BLaER1 treated with 17β-estradiol and CSF1 and Interleukin-3, amounts not matched to agents 10 nM and 100 nM (cell line): ENCODE results near the gene ZBTB21.
A peak's percentile ranks its signal among the peaks of the same experiment; 100 is the strongest.
"Not testable (repeated sequence)": the region's sequence is repeated elsewhere in the genome, so short reads cannot be mapped to it uniquely, and the experiment has no call there.

Experiments
- H3K27ac ChIP-seq, 11 experiments: shearing (Covaris generic); formaldehyde crosslinking; 2 replicates each; pipeline ENCODE4 v1.8.1; 2022
- H3K27me3 ChIP-seq, 11 experiments: shearing (Covaris generic); formaldehyde crosslinking; 2 replicates each; pipeline ENCODE4 v1.8.1; 2022
- H3K36me3 ChIP-seq, 11 experiments: shearing (Covaris generic); formaldehyde crosslinking; 2 replicates each; pipeline ENCODE4 v1.8.1; 2022
- H3K4me1 ChIP-seq, 10 experiments: shearing (Covaris generic); formaldehyde crosslinking; 2 replicates each; pipeline ENCODE4 v1.8.1; 2022
- H3K4me2 ChIP-seq, 11 experiments: shearing (Covaris generic); formaldehyde crosslinking; 2 replicates each; pipeline ENCODE4 v1.8.1; 2022
- H3K4me3 ChIP-seq, 10 experiments: shearing (Covaris generic); formaldehyde crosslinking; 2 replicates each; pipeline ENCODE4 v1.8.1; 2022
- H3K9ac ChIP-seq, 11 experiments: shearing (Covaris generic); formaldehyde crosslinking; 2 replicates each; pipeline ENCODE4 v1.8.1; 2022
- H3K9me3 ChIP-seq, 11 experiments: shearing (Covaris generic); formaldehyde crosslinking; replicated peaks in 1 of 11; 2 replicates each; pipeline ENCODE4 v1.8.1; 2022
- H4K20me1 ChIP-seq, 11 experiments: shearing (Covaris generic); formaldehyde crosslinking; 2 replicates each; pipeline ENCODE4 v1.8.1; 2022
- Cebpa-rat ChIP-seq, 11 experiments: shearing (Covaris generic); IDR thresholded peaks; 2 replicates each; pipeline ENCODE4 v1.8.1; 2022

Gene ZBTB21

GRCh38 chr21:41995577-41995976, 14.6 kb downstream of the ZBTB21 start:
- no peak overlapping the region for H3K9ac ChIP-seq
- TF ChIP-seq Cebpa-rat (IDR thresholded peaks at IDR 0.05), result no peak
- H3K36me3 ChIP-seq, result peaks cover 63 to 87% (median 76%) of the 10 kb centered on the region in 11 experiments
- H4K20me1 ChIP-seq, result no peaks in the 10 kb centered on the region
- no peaks in the 10 kb centered on the region for H3K27me3 ChIP-seq
- no peaks in the 10 kb centered on the region for H3K4me1 ChIP-seq
- H3K9me3 ChIP-seq, result peaks cover 26 to 41% (median 38%) of the 10 kb centered on the region in 11 experiments
- H3K27ac ChIP-seq, result no peak overlapping the region
- H3K4me3 ChIP-seq, result peak overlapping the region in 2 of 10 experiments; percentile 8 to 29; a peak in 3 of 20 replicates
- no peak overlapping the region for H3K4me2 ChIP-seq

- H4K20me1 ChIP-seq, H3K4me1 ChIP-seq, H3K9ac ChIP-seq, H3K27me3 ChIP-seq, H3K27ac ChIP-seq, H3K4me2 ChIP-seq, H3K4me3 ChIP-seq: not testable (repeated sequence)
- H3K9me3 ChIP-seq, result peaks cover 26 to 41% (median 38%) of the 10 kb centered on the region in 11 experiments
- peaks cover 63 to 80% (median 75%) of the 10 kb centered on the region in 11 experiments for H3K36me3 ChIP-seq
Observed at GRCh38 chr21:41994613-41995012, 15.5 kb downstream of the ZBTB21 start.

GRCh38 chr21:41993744-41994143, 16.4 kb downstream of the ZBTB21 start:
- peaks cover 63 to 77% (median 74%) of the 10 kb centered on the region in 11 experiments for H3K36me3 ChIP-seq
- no peaks in the 10 kb centered on the region for H3K4me1 ChIP-seq
- H4K20me1 ChIP-seq, result no peaks in the 10 kb centered on the region
- no peak overlapping the region for H3K27ac ChIP-seq
- H3K27me3 ChIP-seq, result no peaks in the 10 kb centered on the region
- H3K9ac ChIP-seq, result no peak overlapping the region
- TF ChIP-seq Cebpa-rat (IDR thresholded peaks at IDR 0.05), result no peak
- H3K4me2 ChIP-seq, result no peak overlapping the region
- H3K4me3 ChIP-seq, result no peak overlapping the region
- peaks cover 26 to 41% (median 38%) of the 10 kb centered on the region in 11 experiments for H3K9me3 ChIP-seq

- no peaks in the 10 kb centered on the region for H3K27me3 ChIP-seq
- no peak overlapping the region for H3K9ac ChIP-seq
- H3K36me3 ChIP-seq, result peaks cover 59 to 73% (median 69%) of the 10 kb centered on the region in 11 experiments
- no peak for TF ChIP-seq Cebpa-rat (IDR thresholded peaks at IDR 0.05)
- no peak overlapping the region for H3K4me2 ChIP-seq
- H3K4me1 ChIP-seq, result no peaks in the 10 kb centered on the region
- no peak overlapping the region for H3K27ac ChIP-seq
- H3K4me3 ChIP-seq, result no peak overlapping the region
- no peaks in the 10 kb centered on the region for H4K20me1 ChIP-seq
- peaks cover 26 to 33% (median 32%) of the 10 kb centered on the region in 11 experiments for H3K9me3 ChIP-seq
Observed at GRCh38 chr21:41992576-41992975, 17.6 kb downstream of the ZBTB21 start.

GRCh38 chr21:41991659-41992058, 18.5 kb downstream of the ZBTB21 start:
- no peak overlapping the region for H3K4me3 ChIP-seq
- peaks cover 52 to 63% (median 60%) of the 10 kb centered on the region in 11 experiments for H3K36me3 ChIP-seq
- H3K9me3 ChIP-seq, result peaks cover 19 to 24% (median 23%) of the 10 kb centered on the region in 11 experiments
- no peak overlapping the region for H3K9ac ChIP-seq
- H3K4me2 ChIP-seq, result no peak overlapping the region
- no peak for TF ChIP-seq Cebpa-rat (IDR thresholded peaks at IDR 0.05)
- no peaks in the 10 kb centered on the region for H4K20me1 ChIP-seq
- H3K27me3 ChIP-seq, result no peaks in the 10 kb centered on the region
- H3K4me1 ChIP-seq, result no peaks in the 10 kb centered on the region
- H3K27ac ChIP-seq, result no peak overlapping the region

GRCh38 chr21:41989698-41990097, 20.5 kb downstream of the ZBTB21 start:
- H3K9me3 ChIP-seq, result peaks cover 0 to 5% (median 4%) of the 10 kb centered on the region in 11 experiments; a peak in 16 of 22 replicates
- no peak overlapping the region for H3K4me2 ChIP-seq
- H3K4me3 ChIP-seq, result no peak overlapping the region
- H3K4me1 ChIP-seq, result no peaks in the 10 kb centered on the region; a peak in 1 of 20 replicates
- no peak overlapping the region for H3K27ac ChIP-seq
- no peaks in the 10 kb centered on the region for H4K20me1 ChIP-seq
- no peaks in the 10 kb centered on the region for H3K27me3 ChIP-seq
- no peak for TF ChIP-seq Cebpa-rat (IDR thresholded peaks at IDR 0.05)
- no peak overlapping the region for H3K9ac ChIP-seq
- peaks cover 35 to 44% (median 40%) of the 10 kb centered on the region in 11 experiments for H3K36me3 ChIP-seq

GRCh38 chr21:41987310-41987709, 22.9 kb downstream of the ZBTB21 start:
- no peak overlapping the region for H3K9ac ChIP-seq
- no peaks in the 10 kb centered on the region; a peak in 1 of 20 replicates for H3K4me1 ChIP-seq
- H3K4me3 ChIP-seq, result no peak overlapping the region
- H3K27me3 ChIP-seq, result no peaks in the 10 kb centered on the region
- TF ChIP-seq Cebpa-rat (IDR thresholded peaks at IDR 0.05), result no peak
- H3K4me2 ChIP-seq, result no peak overlapping the region
- H3K36me3 ChIP-seq, result peaks cover 16 to 20% (median 17%) of the 10 kb centered on the region in 11 experiments
- H3K9me3 ChIP-seq, result peaks cover 0 to 14% (median 13%) of the 10 kb centered on the region in 11 experiments; a peak in 16 of 22 replicates
- no peak overlapping the region for H3K27ac ChIP-seq
- H4K20me1 ChIP-seq, result no peaks in the 10 kb centered on the region

GRCh38 chr21:41985662-41986416, 24.3 kb downstream of the ZBTB21 start:
- no peaks in the 10 kb centered on the region for H3K27me3 ChIP-seq
- H3K4me1 ChIP-seq, result no peaks in the 10 kb centered on the region; a peak in 1 of 20 replicates
- H3K36me3 ChIP-seq, result peaks cover 2 to 5% (median 2%) of the 10 kb centered on the region in 11 experiments; a peak in 21 of 22 replicates
- H3K27ac ChIP-seq, result no peak overlapping the region
- H4K20me1 ChIP-seq, result no peaks in the 10 kb centered on the region
- no peak overlapping the region for H3K4me2 ChIP-seq
- H3K9me3 ChIP-seq, result peaks cover 0 to 19% (median 14%) of the 10 kb centered on the region in 11 experiments; a peak in 16 of 22 replicates
- TF ChIP-seq Cebpa-rat (IDR thresholded peaks at IDR 0.05), result no peak
- H3K9ac ChIP-seq, result no peak overlapping the region
- H3K4me3 ChIP-seq, result no peak overlapping the region

GRCh38 chr21:41983229-41983628, 26.9 kb downstream of the ZBTB21 start:
- Histone ChIP-seq H3K4me2 (no peak overlapping the region), H3K27ac (no peak overlapping the region), H3K9ac (no peak overlapping the region), H3K4me3 (no peak overlapping the region), H3K4me1 (no peaks in the 10 kb centered on the region; a peak in 1 of 20 replicates), H4K20me1 (no peaks in the 10 kb centered on the region), H3K9me3 (peaks cover 14 to 41% (median 29%) of the 10 kb centered on the region in 11 experiments), H3K36me3 (no peaks in the 10 kb centered on the region), H3K27me3 (no peaks in the 10 kb centered on the region)
- no peak for TF ChIP-seq Cebpa-rat (IDR thresholded peaks at IDR 0.05)

GRCh38 chr21:41980561-41980960, 29.6 kb downstream of the ZBTB21 start:
- Histone ChIP-seq H4K20me1 (no peaks in the 10 kb centered on the region), H3K36me3 (no peaks in the 10 kb centered on the region), H3K4me1 (no peaks in the 10 kb centered on the region; a peak in 1 of 20 replicates), H3K27ac (no peak overlapping the region), H3K27me3 (no peaks in the 10 kb centered on the region), H3K4me3 (no peak overlapping the region), H3K4me2 (no peak overlapping the region), H3K9ac (no peak overlapping the region), H3K9me3 (peaks cover 14 to 50% (median 29%) of the 10 kb centered on the region in 11 experiments)
- TF ChIP-seq Cebpa-rat (IDR thresholded peaks at IDR 0.05), result no peak
